ENCODE measurements around the gene BCKDHB.

BCKDHB gene

DNA sequence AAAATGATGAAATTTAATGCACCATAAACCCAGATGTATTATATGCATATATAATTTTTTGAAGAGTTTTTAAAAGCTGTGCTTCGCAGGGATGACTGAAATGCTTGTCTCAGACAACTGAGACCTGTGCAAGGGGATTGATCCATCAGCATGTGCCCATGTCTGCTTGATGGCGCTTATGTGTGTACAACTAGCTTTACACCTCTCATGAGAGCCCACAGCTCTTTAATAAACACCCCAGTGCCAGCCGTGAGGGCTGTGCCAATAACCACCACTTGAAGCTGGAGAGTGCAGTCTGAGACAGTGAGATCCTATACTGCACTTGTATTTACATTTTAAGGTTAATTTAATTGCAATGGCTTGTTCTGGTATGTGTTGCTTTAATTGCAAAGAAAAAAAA, 225.5 kb downstream of the BCKDHB start:
- DNase-seq: no peak

DNA sequence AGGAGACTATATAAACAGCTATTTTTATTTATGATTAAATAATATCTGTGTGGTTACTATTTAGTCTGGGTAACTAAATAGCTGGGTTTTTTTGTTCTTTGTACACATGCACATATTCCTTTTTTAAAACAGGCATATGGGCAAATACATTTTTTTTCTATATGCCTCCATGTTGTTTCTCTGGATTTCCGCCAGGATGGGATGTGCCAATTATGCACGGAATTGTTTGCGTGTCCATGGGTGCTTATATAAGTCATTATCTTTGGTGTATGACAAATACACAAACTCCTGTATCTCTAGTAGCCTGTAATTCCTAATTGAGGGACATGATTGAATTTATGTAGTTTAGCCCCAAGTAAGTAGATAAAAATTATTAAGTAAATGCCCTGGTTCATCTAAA, 226.9 kb downstream of the BCKDHB start:
- no peak for DNase-seq

DNA sequence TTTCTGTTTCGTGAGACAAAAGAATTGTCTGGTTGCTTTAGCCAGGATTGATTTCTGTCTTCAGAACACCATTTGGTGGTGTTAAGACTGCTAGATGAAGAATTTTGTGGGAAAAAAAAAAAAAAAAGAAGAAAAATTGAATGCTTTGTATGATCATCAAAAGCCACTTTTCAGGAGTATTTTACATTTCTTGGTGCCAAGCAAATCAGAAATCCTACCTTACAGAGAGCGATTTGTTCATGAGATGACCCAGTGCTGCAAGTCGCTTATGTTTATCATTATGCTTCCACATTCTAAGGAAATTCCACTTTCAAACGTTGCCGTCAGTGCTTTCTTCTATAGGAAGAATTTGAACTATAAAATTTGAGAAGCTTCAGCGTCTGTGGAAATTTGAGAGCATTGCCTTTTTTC, 228.7 kb downstream of the BCKDHB start:
- DNase-seq: no peak

DNA sequence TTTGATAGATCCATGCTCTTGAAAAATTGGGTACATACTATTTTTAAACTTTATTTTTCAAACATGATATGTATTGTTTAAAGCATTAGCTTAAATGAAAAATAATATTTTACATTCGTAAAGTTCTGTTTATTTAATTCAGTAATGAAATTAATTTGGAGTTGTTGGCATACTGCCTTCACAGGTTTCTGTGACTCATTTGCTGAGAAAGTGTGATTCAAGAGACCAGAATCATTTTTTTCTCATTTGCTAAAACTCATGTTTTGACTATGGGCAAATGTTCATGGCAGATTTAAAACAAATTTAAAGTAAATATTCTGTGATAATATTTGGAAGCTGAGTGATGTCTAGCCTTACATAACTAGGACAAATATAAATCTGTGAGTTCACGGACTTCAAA, 230.4 kb downstream of the BCKDHB start:
- DNase-seq: no peak

- peak; percentile 44 for DNase-seq
Measured at GRCh38 chr6:80338201-80338836, 231.8 kb downstream of the BCKDHB start.

DNA sequence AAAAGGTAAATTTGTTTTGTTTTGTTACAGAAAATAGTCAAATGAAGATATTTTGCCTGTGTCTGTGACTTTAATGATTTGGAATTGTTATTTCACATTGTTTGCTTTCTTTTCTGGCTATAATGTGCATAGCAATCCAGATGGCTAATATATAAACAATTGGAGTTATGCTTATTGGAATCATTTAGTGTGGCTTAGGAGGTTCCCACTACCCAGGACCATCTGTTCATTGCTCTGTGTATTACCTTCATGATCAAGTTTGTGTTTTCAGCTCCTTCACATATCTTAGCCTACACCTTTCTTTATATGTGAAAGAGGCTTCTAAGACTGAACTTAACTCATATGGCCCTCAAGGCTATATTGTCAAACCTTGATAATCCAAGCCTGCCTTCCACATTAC, 232.9 kb downstream of the BCKDHB start:
- DNase-seq: no peak

GRCh38 chr6:80340280-80340679, 233.8 kb downstream of the BCKDHB start:
- DNase-seq: no peak

- no peak for DNase-seq
Measured at GRCh38 chr6:80340686-80341085, 234.2 kb downstream of the BCKDHB start.

DNA sequence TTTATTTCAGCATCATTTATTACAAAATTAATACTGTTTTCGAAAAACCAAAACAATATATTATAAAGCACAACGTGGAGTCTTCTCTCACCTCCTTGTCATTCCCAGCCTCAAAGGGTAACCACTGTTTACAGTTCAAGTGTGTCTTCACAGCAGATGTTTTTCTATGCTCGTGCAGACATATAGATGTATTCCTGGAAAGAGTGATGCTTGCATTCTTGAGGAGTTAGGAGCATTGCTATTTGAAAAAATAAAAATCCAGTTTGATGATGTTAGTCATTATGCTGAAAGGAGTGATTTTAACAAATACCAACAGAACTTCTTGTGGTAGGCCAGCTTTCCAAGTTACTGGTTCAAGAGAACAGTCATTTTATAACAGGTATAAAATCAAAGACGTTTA, 234.9 kb downstream of the BCKDHB start:
- peak; percentile 88 for DNase-seq

DNA sequence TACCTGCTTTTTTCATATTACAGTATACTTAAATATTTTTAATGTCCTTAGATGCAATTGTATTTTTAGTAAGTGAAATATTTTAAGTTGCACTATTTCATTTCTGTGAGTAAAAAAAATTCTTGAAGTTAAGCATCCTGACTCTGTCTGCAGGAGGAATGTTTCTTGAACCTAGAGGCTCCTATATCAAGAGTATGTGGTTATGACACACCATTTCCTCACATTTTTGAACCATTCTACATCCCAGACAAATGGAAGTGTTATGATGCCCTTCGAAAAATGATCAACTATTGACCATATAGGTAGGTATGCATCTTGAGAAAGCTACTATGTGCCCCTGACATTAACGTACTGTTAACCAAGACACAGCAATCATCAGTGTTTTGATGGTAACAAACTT, 237.0 kb downstream of the BCKDHB start:
- DNase-seq: peak; percentile 68

DNA sequence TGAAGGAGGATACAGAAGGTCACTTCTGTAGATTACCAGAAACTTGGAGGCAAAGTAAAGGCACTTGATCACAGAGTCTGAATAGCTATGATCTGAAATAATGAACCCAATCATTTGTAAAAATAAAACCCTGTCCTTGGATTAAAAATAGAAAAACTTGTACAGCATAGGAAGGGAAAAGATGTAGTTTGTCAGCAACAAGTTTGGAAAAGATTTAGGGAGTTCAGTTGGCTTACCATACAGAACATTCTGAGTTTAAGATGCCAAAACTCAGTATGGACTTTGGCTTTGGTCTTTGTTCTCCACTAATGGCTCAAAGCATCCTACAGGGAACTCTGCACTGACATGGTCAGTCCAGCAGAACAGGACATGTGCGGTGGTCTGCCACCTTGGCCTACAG, 240.6 kb downstream of the BCKDHB start:
- DNase-seq: no peak

GRCh38 chr6:80348263-80348662, 241.8 kb downstream of the BCKDHB start:
- peak; percentile 23 for DNase-seq

GRCh38 chr6:80356000-80356399, 249.5 kb downstream of the BCKDHB start:
- no peak for DNase-seq

GRCh38 chr6:80356545-80356944, 250.1 kb downstream of the BCKDHB start:
- no peak for DNase-seq

DNA sequence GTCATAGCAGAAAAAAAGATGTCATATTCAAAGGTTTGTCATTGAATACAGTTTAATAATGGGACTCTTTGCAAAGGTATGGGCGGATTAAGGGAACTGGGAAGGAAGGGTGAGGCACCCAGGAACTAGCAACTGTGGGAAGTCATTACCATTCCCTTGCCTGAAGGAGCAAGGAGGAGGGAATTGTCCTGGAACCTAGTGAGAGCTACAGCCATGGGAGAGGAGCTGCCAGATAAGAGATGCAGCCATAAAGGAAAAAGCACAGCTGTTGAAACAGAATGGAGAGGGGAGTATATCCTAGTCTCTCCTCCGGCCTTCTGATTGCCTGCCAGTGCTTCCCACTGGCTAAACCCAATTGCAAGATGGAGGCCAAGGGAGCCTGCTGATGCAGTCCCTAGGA, 250.6 kb downstream of the BCKDHB start:
- no peak for DNase-seq

DNA sequence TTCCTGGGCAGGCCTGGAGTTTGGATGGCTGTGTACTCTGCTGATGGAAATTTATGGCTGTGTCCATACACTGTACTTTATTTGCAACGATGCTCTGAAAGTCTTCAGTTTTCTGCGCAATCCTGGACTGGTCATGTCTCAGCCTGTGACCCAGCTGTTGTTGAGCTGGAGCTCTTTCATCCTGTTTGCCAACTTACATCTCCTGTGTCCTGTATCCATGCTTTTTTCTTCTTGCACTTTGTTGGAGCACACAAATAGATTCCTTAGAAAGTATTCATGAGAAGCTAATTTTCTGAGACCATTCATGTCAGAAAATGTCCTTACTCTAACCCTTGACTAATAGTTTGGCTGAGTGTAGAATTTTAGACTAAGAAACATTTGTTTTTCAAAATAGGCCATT, 251.2 kb downstream of the BCKDHB start:
- no peak for DNase-seq

DNA sequence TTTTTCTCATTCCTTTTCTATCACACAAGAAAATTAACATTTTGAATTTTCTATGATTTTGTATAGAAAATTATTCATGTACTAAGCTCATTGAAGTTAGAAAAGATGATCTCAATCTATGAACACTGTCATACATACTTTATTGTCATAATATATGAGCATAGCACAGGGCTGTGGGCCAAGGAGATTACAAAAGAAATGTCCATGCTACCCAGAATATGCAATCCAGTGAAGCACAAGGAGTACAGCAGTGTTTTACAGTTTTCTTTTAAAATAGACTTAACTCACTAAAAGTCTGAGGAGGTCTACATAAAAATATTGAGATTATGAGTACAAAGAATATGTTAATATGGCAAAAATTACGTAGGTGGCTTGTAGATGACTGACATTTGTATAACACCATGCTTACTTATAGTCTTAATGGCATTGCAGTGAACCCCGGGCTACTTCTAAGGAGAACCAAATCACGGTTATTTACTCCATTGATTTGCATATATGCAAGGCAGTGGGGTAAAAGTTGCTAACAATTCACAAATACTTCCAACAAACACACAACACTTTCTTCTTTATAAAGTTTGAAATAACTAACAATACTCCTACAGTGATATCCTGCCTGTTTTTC, 257.1 kb downstream of the BCKDHB start:
- DNase-seq: peak; percentile 25

DNA sequence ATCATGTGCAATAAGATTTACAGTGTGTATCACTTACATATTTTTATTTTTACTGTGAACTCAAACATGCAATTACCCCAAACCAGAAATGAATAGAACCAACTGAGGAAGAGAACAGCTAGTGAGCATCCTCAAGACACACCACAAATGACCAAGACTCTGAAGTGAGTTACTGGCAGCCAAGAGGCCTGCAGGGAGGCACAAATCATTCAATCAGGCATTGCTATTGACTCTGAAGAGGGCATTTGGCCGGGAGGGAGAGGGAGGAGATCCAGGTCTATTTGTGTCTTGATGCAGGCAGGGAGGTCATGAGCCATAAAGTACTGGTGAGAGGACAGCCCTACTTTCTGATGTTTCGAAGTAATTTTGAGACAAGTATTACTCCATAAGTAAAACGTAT, 257.7 kb downstream of the BCKDHB start:
- DNase-seq: no peak

- DNase-seq: no peak
Measured at GRCh38 chr6:80366051-80366450, 259.6 kb downstream of the BCKDHB start.

DNA sequence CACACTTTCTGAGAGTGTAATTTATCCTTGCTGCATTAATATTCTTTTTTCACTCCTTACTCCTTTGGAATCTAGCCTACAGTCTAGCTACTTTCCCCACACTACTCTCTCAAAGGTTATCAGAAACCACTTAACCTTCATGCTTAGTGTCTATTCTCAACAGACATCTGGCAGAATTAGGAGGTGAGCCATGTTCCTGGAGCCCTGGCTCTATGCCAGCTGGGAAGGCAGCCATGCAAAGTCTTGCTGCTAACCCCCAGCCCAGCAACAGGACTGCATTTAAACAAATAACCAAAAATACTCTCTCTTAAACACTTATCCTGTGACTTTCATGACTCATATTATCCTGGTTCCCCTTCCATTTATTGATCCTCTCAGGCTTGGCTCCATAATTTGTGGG, 260.2 kb downstream of the BCKDHB start:
- no peak for DNase-seq

DNA sequence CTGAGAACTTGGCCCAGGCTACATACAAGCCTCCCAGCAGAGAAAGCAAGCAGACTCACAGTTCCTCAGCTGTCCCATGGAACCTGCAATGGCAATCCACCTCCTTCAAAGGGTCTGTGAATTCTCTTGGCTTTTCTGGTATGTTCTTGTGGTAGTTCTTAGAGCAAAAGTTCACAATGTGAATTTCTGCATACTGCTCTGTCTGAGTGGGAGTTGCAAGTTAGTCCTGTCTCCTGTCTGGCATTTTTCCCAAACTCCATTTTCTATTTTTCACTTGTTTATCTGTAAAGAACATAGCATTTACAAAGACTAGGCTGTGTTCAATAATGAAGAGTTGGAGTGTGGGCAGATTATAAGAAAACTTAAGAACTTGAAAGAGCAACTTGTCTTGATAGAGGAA, 269.9 kb downstream of the BCKDHB start:
- no peak for DNase-seq

DNA sequence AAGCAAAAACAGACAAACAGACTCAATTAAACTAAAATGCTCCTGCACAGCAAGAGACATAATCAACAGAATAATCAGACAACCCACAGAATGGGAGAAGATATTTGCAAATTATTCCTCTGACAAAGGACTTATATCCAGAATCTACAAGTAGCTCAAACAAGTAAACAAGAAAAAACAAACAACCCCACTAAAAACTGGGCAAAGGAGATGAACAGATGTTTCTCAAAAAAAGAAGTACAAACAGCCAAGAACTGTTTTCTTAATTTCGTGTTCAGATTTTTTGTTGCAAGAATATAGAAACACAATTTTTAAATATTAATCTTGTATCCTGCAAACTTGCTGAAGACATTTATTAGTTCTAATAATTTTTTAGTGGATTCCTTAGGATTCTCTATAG, 274.1 kb downstream of the BCKDHB start:
- DNase-seq: no peak

DNA sequence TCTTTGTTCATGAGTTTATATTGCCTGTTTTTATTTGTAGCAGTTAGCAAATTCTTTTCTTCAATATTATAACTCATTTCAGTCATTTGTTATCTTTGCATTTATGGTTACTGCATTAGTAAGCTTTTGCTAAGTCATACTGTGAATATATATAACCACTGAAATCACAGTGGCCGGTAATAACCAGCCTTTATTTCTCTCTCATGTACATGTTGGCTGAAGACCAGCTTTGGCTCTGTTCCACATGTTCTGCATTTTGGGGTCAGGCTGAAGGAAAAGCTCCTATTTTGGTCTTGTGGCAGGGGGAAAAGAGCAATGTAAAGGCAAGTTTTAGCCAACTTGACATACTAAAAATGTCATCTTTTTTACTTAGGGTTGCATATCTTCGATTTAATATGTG, 276.3 kb downstream of the BCKDHB start:
- peak; percentile 83 for DNase-seq

- DNase-seq: no peak
Measured at GRCh38 chr6:80388507-80388906, 282.0 kb downstream of the BCKDHB start.
